Thymus (tissue), 11 donors: ENCODE results near the gene TRIP10. TPM values are rescaled to one million over a fixed set of nuclear protein-coding genes. Genes with fewer than 3 reads are reported as not detected.
"Not testable (repeated sequence)": the region's sequence is repeated elsewhere in the genome, so short reads cannot be mapped to it uniquely, and the experiment has no call there.

Source experiments
- DNase-seq, 9 donors: peaks; one replicate each; pipeline ENCODE4 v3.0.0-alpha.2; 2013; ENCODE audit warnings: low spot score in 9 of 9, low read depth in 6 of 9, missing footprints in 1 of 9
- H3K27ac ChIP-seq, 2 donors: one replicate each; pipeline ENCODE4 v1.5.1; 2013; ENCODE audit warnings: control low read depth in 1 of 2, low read depth in 1 of 2, low read length in 1 of 2, mild to moderate bottlenecking in 1 of 2, moderate library complexity in 1 of 2
- H3K27me3 ChIP-seq, 2 donors: one replicate each; pipeline ENCODE4 v1.5.1; 2013; ENCODE audit warnings: low read length in 1 of 2; ENCODE audit not compliant: control insufficient read depth in 2 of 2, insufficient read depth in 1 of 2
- H3K36me3 ChIP-seq, 2 donors: one replicate each; pipeline ENCODE4 v1.5.1; 2013; ENCODE audit warnings: low read length in 1 of 2, mild to moderate bottlenecking in 1 of 2, moderate library complexity in 1 of 2; ENCODE audit not compliant: control insufficient read depth in 2 of 2, insufficient read depth in 2 of 2
- H3K4me1 ChIP-seq, 2 donors: one replicate each; pipeline ENCODE4 v1.5.1; 2013; ENCODE audit warnings: low read length in 2 of 2; ENCODE audit not compliant: control insufficient read depth in 2 of 2, insufficient read depth in 2 of 2
- H3K4me3 ChIP-seq, 2 donors: one replicate each; pipeline ENCODE4 v1.5.1; 2013; ENCODE audit warnings: low read length in 2 of 2, control low read depth in 1 of 2, mild to moderate bottlenecking in 1 of 2
- H3K9me3 ChIP-seq, 2 donors: one replicate each; pipeline ENCODE4 v1.5.1; 2013; ENCODE audit warnings: low read length in 1 of 2, mild to moderate bottlenecking in 1 of 2; ENCODE audit not compliant: control insufficient read depth in 2 of 2, insufficient read depth in 1 of 2
- WGBS: extraction: QIAGEN DNeasy Blood & Tissue Kit; methylation state at CpG from one replicate; pipeline ENCODE4 v1.1.7; 2013; 5-methylcytosine and 5-hydroxymethylcytosine counted together
- polyA plus RNA-seq: library from polyadenylated mRNA; stranded (reverse); fragments of 200-250 nt; gene quantifications from one replicate; pipeline ENCODE4 v1.2.3, GENCODE V29; 2013
- total RNA-seq: library from RNA; stranded (reverse); fragments of 120-200 nt; gene quantifications from one replicate; pipeline ENCODE4 v1.2.4, GENCODE V29; 2013
- donor health status: healthy.

TRIP10 gene
- total and polyA plus RNA-seq, 2 donors = 11.2 to 52.2 TPM

GRCh38 chr19:6791237-6791636, 51.8 kb downstream of the TRIP10 start:
- H3K27ac ChIP-seq = no peak overlapping the region
- H3K36me3 ChIP-seq = peaks cover 30 to 43% of the 10 kb centered on the region in 2 donors
- no peak overlapping the region for H3K4me3 ChIP-seq
- peaks cover 0 to 3% of the 10 kb centered on the region in 2 donors for H3K9me3 ChIP-seq
- no peaks in the 10 kb centered on the region for H3K27me3 ChIP-seq
- no peak for DNase-seq
- 89% methylated on average over 6 of the region's 6 CpGs for WGBS
- H3K4me1 ChIP-seq = no peaks in the 10 kb centered on the region

DNA sequence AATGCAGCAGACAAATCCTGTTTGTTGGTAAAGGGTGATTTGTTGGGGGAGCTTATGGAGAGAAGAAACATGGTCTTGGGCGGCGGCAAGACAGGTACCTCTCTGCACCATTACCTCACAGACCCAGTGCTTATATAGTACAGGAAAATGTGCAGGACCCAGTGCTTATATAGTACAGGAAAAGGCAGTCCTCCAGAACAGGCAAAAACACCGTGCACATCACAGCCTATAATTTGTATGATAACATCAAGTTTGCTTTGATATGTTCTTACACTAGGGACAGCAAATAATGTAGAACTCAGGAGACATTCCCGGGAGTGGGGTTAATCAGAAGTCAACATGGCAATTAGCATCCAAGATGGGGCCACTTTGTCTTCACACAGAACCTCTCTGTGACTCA, 53.9 kb downstream of the TRIP10 start:
- H3K36me3 ChIP-seq = peaks cover 29 to 37% of the 10 kb centered on the region in 2 donors
- H3K27ac ChIP-seq = no peak overlapping the region
- peaks cover 0 to 3% of the 10 kb centered on the region in 2 donors for H3K9me3 ChIP-seq
- 80% methylated on average over 4 of the region's 4 CpGs for WGBS
- H3K4me1 ChIP-seq = peaks cover 0 to 6% of the 10 kb centered on the region in 2 donors
- H3K4me3 ChIP-seq = no peak overlapping the region
- H3K27me3 ChIP-seq = no peaks in the 10 kb centered on the region
- no peak for DNase-seq

- Histone ChIP-seq H3K36me3 (peaks cover 26 to 32% of the 10 kb centered on the region in 2 donors), H3K27ac (no peak overlapping the region), H3K4me1 (peaks cover 0 to 6% of the 10 kb centered on the region in 2 donors), H3K27me3 (no peaks in the 10 kb centered on the region), H3K4me3 (no peak overlapping the region), H3K9me3 (peaks cover 0 to 3% of the 10 kb centered on the region in 2 donors)
- DNase-seq = no peak
- WGBS = 99% methylated on average over 5 of the region's 5 CpGs
Observed at GRCh38 chr19:6793973-6794372, 54.5 kb downstream of the TRIP10 start.

- Histone ChIP-seq H3K27me3 (no peaks in the 10 kb centered on the region), H3K4me1 (peaks cover 0 to 12% of the 10 kb centered on the region in 2 donors), H3K27ac (no peak overlapping the region)
Observed at GRCh38 chr19:6794686-6795431, 55.4 kb downstream of the TRIP10 start.

DNA sequence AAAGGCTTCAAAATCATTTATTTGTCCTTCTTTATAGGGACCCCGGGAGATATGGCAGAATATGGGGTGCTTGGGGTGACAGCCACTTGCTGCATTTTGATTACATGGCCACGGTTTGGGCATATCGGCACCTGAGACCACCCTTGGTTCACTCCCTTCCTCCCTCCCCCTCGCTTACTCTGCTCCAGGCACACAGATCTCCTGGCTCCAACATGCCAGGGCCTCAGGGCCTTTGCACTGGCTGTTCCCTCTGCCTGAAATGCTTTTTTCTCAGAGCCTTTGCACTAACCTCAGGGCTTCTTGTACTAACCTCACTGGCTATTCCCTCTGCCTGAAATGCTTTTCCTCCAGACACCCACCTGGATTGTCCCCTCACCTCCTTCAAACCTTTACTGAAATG, 56.8 kb downstream of the TRIP10 start:
- Histone ChIP-seq H3K4me3 (no peak overlapping the region), H3K9me3 (peaks cover 0 to 3% of the 10 kb centered on the region in 2 donors), H3K4me1 (peaks cover 9 to 27% of the 10 kb centered on the region in 2 donors), H3K27ac (peak overlapping the region in 1 of 2 donors; percentile 15), H3K36me3 (peaks cover 16 to 27% of the 10 kb centered on the region in 2 donors), H3K27me3 (no peaks in the 10 kb centered on the region)
- DNase-seq = no peak
- WGBS = 97% methylated on average over 4 of the region's 4 CpGs

More at GRCh38 chr19:6794686-6795431, 55.4 kb downstream of the TRIP10 start:
- 99% methylated on average over 13 of the region's 13 CpGs for WGBS
- peaks cover 0 to 3% of the 10 kb centered on the region in 2 donors for H3K9me3 ChIP-seq
- no peak overlapping the region for H3K4me3 ChIP-seq
- peaks cover 24 to 27% of the 10 kb centered on the region in 2 donors for H3K36me3 ChIP-seq
- DNase-seq = no peak

GRCh38 chr19:6797646-6798045, 58.2 kb downstream of the TRIP10 start:
- peaks cover 0 to 3% of the 10 kb centered on the region in 2 donors for H3K9me3 ChIP-seq
- H3K4me3 ChIP-seq = no peak overlapping the region
- peaks cover 16 to 23% of the 10 kb centered on the region in 2 donors for H3K36me3 ChIP-seq
- H3K27ac ChIP-seq = no peak overlapping the region
- DNase-seq = no peak
- no peaks in the 10 kb centered on the region for H3K27me3 ChIP-seq
- H3K4me1 ChIP-seq = peaks cover 15 to 35% of the 10 kb centered on the region in 2 donors
- 96% methylated on average over 9 of the region's 9 CpGs for WGBS

DNA sequence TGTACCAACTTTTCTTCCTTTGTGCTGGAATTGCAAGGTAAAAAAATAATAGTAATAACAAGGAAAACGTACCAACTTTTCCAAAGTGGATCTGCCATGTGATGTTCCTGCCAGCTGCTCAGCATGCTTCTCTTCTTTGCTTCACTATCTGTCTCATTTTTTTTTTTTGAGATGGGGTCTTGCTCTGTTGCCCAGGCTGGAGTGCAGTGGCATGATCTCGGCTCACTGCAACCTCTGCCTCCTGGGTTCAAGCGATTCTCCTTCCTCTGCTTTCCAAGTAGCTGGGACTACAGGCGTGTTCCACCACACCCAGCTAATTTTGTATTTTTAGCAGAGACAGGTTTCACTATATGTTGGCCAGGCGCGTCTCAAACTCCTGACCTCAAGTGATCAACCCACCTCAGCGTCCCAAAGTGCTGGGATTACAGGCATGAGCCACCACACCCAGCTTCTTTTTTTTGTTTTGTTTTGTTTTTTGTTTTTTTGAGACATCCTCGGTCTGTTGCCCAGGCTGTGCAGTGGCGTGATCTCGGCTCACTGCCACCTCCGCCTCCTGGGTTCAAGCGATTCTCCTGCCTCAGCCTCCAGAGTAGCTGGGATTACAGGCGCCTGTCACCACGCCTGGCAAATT, 60.8 kb downstream of the TRIP10 start:
- peaks cover 20 to 42% of the 10 kb centered on the region in 2 donors for H3K4me1 ChIP-seq
- not testable (repeated sequence) for H3K9me3 ChIP-seq, H3K27me3 ChIP-seq, H3K4me3 ChIP-seq, DNase-seq
- peak overlapping the region; percentile 97 to 98 for H3K27ac ChIP-seq
- H3K36me3 ChIP-seq = peaks cover 9 to 15% of the 10 kb centered on the region in 2 donors
- 86% methylated on average over 14 of the region's 14 CpGs for WGBS

GRCh38 chr19:6800991-6801484, 61.6 kb downstream of the TRIP10 start:
- Histone ChIP-seq H3K9me3 (no peaks in the 10 kb centered on the region), H3K27ac (peak overlapping the region; percentile 97 to 98), H3K36me3 (peaks cover 5 to 15% of the 10 kb centered on the region in 2 donors), H3K4me3 (peak overlapping the region; percentile 59 to 73), H3K27me3 (no peaks in the 10 kb centered on the region), H3K4me1 (peaks cover 20 to 42% of the 10 kb centered on the region in 2 donors)
- DNase-seq = peak in 3 of 9 donors; percentile 8 to 25 (median 8)
- WGBS = 23% methylated on average over 10 of the region's 10 CpGs
